ENCODE measurements around the gene LONP1.
"Not testable (repeated sequence)": the region's sequence is repeated elsewhere in the genome, so short reads cannot be mapped to it uniquely, and the experiment has no call there.

The LONP1 gene

DNA sequence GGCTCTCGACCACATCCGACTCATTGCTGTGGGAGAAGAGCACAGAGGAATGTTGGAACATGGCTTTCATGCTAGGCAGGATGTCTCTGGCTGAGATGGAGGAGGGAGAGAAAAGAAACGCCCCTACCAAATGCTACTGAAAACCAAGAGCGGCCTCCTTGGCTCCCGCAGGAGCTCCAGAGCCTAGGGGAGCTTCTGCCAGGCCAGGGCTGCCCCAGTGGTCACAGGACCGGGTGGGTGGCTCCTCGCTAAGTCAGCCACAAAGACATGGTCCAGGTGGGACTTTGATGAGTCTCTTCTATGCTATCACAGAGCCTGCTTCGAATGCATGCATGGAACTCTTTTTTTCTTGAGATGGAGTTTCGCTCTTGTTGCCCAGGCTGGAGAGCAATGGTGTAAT, 6.7 kb downstream of the LONP1 start:
- DNase-seq (ENCODE audit: insufficient read length, low spot score) (no peak), FAIRE-seq (no peak)

DNA sequence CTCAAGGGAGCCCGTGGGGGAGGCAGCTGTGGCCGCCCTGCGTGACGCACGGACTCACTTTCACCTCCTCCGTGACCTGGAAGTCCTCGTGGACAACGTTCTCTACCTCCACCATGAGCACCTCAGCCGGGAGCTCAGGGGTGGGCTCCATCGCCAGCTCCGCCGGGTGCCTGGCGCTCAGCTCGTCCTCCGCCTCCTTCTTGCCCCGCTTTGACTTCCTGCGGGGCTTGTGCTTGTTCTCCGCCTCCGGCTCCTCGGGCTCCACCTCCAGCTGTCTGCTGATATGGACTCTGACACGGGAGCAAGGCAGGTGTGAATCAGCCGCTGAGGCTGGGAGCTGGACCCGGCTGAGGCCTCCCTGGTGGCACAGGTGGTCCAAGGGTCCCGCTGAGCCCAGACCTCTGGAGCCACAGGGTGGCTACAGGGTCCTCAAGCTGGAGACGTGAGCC, 8.2 kb downstream of the LONP1 start:
- FAIRE-seq (no peak), DNase-seq (ENCODE audit: insufficient read length, low spot score) (no peak)

DNA sequence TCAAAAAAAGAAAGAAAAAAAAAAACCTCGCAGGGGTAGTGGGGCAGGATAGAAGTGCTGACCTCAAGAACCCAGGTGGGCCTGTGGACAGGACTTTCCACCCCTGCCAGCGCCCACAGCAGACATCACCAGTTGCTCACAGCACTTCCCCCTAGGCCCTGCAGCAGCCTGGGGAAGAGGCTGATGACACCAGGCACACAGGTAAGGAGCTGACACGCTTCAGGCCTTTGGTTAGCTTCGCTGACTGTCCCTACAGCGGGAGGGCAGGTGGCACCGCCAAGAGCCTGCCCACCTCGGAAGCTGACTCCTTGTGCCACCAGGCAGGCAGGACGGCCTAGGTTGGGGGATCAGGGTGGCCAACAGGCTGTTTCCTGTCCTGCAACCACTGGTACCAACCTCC, 8.9 kb downstream of the LONP1 start:
- FAIRE-seq: no peak

GRCh38 chr19:5707576-5708575, 12.1 kb downstream of the LONP1 start:
- DNase-seq (ENCODE audit: insufficient read length, low spot score) (no peak), FAIRE-seq (no peak)

More for the DNA sequence above, 8.9 kb downstream of the LONP1 start:
- no peak for DNase-seq (ENCODE audit: insufficient read length, low spot score)

GRCh38 chr19:5706876-5707573, 12.9 kb downstream of the LONP1 start:
- no peak for FAIRE-seq
- no peak for DNase-seq (ENCODE audit: insufficient read length, low spot score)

DNA sequence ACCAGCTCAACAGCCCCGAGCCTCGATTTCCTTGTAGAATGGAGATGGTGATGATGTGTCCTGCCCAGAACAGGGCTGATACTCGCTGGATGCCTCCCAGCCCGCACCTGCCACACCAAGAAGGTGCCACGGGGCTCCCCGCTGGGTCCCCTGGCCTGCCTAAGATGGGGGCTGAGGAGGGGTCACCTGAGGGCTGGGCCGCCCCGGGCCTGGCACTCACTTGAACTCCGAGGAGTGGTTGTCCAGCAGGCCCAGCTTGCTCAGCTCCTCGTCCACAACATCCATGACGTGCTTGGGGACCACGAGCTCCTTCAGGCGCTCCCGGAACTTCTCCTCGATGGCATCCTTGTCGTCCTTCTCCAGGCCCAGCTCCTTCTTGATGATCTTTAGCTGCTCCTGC, 14.4 kb downstream of the LONP1 start:
- no peak for FAIRE-seq

GRCh38 chr19:5703819-5704818, 15.8 kb downstream of the LONP1 start:
- no peak for DNase-seq (ENCODE audit: insufficient read length, low spot score)
- no peak for FAIRE-seq

More for the DNA sequence above, 14.4 kb downstream of the LONP1 start:
- DNase-seq (ENCODE audit: insufficient read length, low spot score): no peak

DNA sequence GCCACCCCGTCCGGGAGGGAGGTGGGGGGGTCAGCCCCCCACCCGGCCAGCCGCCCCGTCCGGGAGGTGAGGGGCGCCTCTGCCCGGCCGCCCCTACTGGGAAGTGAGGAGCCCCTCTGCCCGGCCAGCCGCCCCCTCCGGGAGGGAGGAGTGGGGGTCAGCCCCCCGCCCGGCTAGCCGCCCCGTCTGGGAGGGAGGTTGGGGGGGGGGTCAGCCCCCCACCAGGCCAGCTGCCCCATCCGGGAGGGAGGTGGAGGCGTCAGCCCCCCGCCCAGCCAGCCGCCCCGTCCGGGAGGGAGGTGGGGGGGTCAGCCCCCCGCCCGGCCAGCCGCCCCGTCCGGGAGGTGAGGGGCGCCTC, 17.9 kb downstream of the LONP1 start:
- DNase-seq (ENCODE audit: insufficient read length, low spot score); FAIRE-seq: not testable (repeated sequence)

GRCh38 chr19:5700455-5701092, 19.4 kb downstream of the LONP1 start:
- no peak for DNase-seq (ENCODE audit: insufficient read length, low spot score)
- FAIRE-seq: no peak

DNA sequence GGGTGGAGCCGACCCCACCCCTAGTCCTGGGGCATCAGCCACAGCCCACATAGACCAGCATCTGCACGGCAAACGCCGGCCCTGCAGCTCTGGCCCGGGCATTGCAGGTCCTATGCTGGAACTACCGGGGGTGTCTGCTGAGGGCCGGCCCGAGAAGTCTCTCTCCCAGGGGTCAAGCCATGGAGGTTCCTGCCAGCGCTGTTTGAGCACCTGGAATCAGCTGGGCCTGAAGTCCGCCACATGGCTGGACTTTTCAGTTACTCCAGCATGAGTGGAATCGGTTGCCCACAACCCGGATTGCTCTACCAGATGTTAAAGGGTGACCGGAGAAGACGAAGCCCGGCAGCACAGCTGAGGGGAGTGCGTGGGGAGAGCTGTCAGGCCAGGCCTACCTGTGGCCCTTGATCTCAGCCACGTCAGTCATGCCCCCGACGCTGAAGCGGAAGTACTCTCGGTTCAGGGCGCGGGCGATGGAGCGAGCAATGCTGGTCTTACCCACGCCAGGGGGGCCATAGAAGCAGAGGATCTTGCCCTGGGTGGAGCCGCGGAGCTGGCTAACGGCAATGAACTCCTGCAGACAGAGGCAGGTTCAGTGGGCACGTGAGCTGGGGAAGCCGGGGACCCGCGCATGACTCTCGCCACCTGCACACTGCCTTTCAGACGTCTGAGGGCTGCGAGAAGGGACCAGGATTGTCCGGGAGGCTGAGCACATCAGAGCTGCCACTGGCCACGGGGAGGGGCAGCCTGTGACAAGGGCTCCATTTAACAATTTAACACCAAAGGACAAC, 21.1 kb downstream of the LONP1 start:
- FAIRE-seq (no peak), DNase-seq (ENCODE audit: insufficient read length, low spot score) (no peak)

- DNase-seq (ENCODE audit: insufficient read length, low spot score) (no peak), FAIRE-seq (no peak)
These were observed 21.9 kb downstream of the LONP1 start for GRCh38 chr19:5697890-5698634.

GRCh38 chr19:5697022-5697889, 22.7 kb downstream of the LONP1 start:
- DNase-seq (ENCODE audit: insufficient read length, low spot score) (no peak), FAIRE-seq (no peak)

GRCh38 chr19:5696196-5697021, 23.5 kb downstream of the LONP1 start:
- FAIRE-seq (no peak), DNase-seq (ENCODE audit: insufficient read length, low spot score) (no peak)

DNA sequence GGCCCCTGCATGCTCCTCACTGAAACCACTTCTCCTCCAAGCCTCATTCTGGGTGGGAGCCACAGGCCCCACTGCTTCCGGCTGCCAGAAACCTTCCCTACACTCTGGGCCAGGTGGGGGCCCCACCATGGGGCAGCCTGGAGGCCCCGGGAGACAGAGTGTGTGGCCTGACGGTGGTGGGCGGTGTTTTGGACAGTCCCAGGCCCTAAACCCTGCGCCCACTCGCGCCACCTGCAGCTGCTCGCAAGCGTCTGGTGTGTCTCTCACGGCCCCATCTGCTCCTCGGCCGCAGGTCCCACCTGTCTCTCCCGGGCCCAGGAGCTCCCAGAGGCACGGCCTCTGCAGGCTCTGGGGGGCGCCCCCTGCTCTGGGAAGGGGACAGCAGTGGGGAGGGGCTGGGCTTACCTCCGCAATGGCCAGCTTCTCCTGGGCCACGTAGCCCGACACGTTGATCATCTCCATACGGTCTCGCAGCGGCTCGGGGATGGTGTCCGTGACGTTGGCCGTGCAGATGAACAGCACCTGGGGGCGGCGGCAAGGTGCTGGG, 24.2 kb downstream of the LONP1 start:
- DNase-seq (ENCODE audit: insufficient read length, low spot score): no peak
- FAIRE-seq: no peak

GRCh38 chr19:5694956-5695648, 24.8 kb downstream of the LONP1 start:
- FAIRE-seq: no peak
- DNase-seq (ENCODE audit: insufficient read length, low spot score): no peak
